NT2/D1 (cell line): ENCODE measurements around the gene TBC1D9.

ENCODE experiments used
- YY1 ChIP-seq: IDR thresholded peaks from 2 replicates; pipeline ENCODE4 v1.6.1; 2011; ENCODE audit not compliant: insufficient read length, insufficient read depth
- ZNF274 ChIP-seq: IDR thresholded peaks from 2 replicates; pipeline ENCODE4 v1.6.1; 2011; ENCODE audit warnings: mild to moderate bottlenecking, low read depth, low read length

GRCh38 chr4:140706276-140706625 is 49.9 kb downstream of the TBC1D9 start:
- TF ChIP-seq YY1 (no peak), ZNF274 (no peak)
